ENCODE measurements around the gene IGF2R.

IGF2R gene

GRCh38 chr6:160004419-160005175 lies 35.7 kb downstream of the IGF2R start:
- DNase-seq: no peak
- TF ChIP-seq GATA1 (IDR thresholded peaks at IDR 0.05; ENCODE audit: low read depth, low read length): no peak
- no peak for TF ChIP-seq POLR2A (IDR thresholded peaks at IDR 0.05; ENCODE audit: low read length)

DNA sequence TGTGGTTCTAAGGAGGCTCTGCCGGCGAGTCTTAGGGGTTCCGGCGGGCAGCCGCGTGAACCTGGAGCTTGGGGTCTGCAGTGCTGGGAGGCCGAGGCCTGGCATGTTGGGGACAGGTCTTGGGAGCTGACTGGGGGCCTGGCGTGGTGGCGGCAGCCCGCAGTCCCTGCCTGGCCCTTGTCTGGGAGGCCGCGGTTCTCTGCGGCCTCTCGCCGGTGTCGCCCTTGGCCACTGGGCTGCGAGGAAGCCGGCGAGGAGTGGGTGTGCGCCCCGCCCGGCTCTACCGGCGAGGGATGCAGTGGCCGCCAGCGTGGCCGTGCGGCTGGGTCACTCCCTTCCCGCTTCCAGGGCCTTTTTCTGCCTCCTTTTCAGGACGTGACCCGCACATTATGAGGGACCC lies 36.3 kb downstream of the IGF2R start:
- no peak for DNase-seq
- TF ChIP-seq GATA1 (IDR thresholded peaks at IDR 0.05; ENCODE audit: low read depth, low read length) (no peak), POLR2A (IDR thresholded peaks at IDR 0.05; ENCODE audit: low read length) (no peak)

GRCh38 chr6:160005861-160006540 lies 37.1 kb downstream of the IGF2R start:
- DNase-seq: peak; percentile 18 to 49
- TF ChIP-seq POLR2A (IDR thresholded peaks at IDR 0.05; ENCODE audit: low read length): no peak
- no peak for TF ChIP-seq GATA1 (IDR thresholded peaks at IDR 0.05; ENCODE audit: low read depth, low read length)

DNA sequence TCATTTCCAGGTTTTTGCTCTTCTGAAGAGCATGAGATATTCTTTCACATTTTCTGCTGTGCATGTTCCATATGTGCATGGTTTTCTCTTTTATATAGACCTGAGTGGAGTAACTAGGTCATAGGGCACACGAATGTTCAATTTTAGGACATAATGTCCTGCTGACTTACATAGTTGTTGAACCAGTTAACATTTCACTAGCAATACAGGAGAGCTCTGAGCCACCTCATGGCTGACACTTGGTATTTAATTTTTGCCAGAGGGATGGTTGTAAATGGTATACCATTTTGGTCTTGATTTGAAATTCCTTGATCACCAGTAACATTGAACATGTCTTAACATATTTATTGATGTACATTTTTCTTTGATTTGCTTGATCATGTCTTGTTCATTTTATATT lies 38.3 kb downstream of the IGF2R start:
- no peak for DNase-seq
- TF ChIP-seq GATA1 (IDR thresholded peaks at IDR 0.05; ENCODE audit: low read depth, low read length) (no peak), POLR2A (IDR thresholded peaks at IDR 0.05; ENCODE audit: low read length) (no peak)

GRCh38 chr6:160007611-160008010 lies 38.7 kb downstream of the IGF2R start:
- DNase-seq: no peak
- no peak for TF ChIP-seq GATA1 (IDR thresholded peaks at IDR 0.05; ENCODE audit: low read depth, low read length)
- no peak for TF ChIP-seq POLR2A (IDR thresholded peaks at IDR 0.05; ENCODE audit: low read length)

GRCh38 chr6:160010067-160010466 lies 41.2 kb downstream of the IGF2R start:
- no peak for DNase-seq

DNA sequence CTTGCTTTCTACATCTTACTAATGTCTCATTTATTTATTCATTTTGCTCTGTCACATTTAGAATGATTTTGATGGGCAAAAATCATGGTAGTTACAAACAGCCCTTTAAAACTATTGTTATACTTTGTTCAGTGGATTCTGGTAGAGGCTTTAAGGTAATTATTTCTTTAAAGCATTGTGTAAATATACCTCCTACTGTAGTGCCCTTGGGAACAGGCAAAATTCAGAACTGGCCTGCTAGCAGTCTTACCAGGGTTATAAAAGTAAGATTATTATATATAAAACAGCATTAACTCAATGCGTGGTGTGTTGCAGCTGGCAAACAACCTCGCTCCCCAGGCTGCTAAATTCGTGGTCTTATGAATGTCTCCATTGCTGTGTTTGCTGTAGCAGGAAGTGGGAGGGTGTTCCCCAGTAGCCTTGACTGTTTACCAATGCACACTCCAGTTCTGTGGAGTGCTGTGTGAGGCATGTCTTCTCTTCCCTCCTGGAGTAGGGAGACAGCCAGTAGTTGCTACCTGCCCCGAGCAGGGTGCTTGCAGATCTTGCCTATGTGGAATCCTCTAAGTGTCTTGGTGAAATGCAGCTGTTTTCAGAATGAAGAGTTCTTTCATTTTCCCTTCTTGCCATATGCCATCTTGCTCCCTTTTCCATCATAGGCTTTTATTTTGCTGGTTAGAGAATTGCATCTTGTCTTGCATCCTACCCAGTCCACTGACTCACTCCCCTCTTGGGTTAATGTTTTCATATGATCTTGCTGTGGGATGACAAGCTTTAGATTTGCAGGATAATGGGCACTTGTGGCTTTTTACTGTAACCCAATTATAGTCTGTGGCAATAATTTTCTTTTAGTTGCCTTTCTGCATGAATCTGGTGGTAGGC lies 45.3 kb downstream of the IGF2R start:
- TF ChIP-seq GATA1 (IDR thresholded peaks at IDR 0.05; ENCODE audit: low read depth, low read length): no peak
- TF ChIP-seq POLR2A (IDR thresholded peaks at IDR 0.05; ENCODE audit: low read length): no peak
- no peak for DNase-seq

More at GRCh38 chr6:160010067-160010466, 41.2 kb downstream of the IGF2R start:
- TF ChIP-seq GATA1 (IDR thresholded peaks at IDR 0.05; ENCODE audit: low read depth, low read length) (no peak), POLR2A (IDR thresholded peaks at IDR 0.05; ENCODE audit: low read length) (no peak)

DNA sequence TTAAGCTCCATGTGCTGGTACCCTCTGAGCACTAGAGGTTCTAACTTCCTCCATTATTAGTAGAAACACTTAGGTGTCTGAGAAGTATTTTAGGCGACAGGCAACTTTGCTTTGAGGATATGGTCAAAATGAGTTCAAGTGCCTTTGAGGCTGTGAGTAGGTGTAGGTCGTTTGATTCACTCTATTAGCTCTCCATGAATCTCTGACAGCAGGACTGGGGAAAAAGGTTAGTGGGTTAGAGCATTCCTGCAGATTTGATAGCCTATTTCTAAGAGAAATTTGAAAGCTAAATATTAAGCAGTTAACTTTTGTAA lies 45.9 kb downstream of the IGF2R start:
- TF ChIP-seq POLR2A (IDR thresholded peaks at IDR 0.05; ENCODE audit: low read length) (no peak), GATA1 (IDR thresholded peaks at IDR 0.05; ENCODE audit: low read depth, low read length) (no peak)
- DNase-seq: no peak

GRCh38 chr6:160015778-160016684 lies 47.1 kb downstream of the IGF2R start:
- TF ChIP-seq POLR2A (IDR thresholded peaks at IDR 0.05; ENCODE audit: low read length) (no peak), GATA1 (IDR thresholded peaks at IDR 0.05; ENCODE audit: low read depth, low read length) (no peak)
- no peak for DNase-seq

- no peak for DNase-seq
- TF ChIP-seq POLR2A (IDR thresholded peaks at IDR 0.05; ENCODE audit: low read length): no peak
Observed at GRCh38 chr6:160022101-160022500, 53.2 kb downstream of the IGF2R start.

DNA sequence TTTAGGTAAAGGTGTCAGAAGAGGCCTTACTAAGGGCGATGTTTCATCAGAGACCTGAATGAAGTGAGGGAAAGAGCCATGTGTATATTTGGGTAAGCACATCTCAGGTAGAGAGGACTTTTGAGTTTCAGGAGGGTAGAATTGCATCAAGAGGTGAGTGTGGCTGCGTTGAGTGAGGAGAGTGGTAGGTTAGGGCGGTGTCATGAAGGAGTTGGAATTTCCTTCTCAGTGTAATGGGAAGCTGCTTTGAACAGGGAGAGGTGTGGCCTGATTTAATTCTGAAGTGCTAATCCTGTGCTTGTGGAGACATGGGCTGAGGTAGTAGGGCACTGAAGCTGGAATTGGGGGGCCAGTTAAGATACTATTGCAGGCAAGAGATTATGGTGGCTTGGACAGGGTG lies 53.9 kb downstream of the IGF2R start:
- no peak for TF ChIP-seq GATA1 (IDR thresholded peaks at IDR 0.05; ENCODE audit: low read depth, low read length)
- no peak for TF ChIP-seq POLR2A (IDR thresholded peaks at IDR 0.05; ENCODE audit: low read length)
- DNase-seq: no peak

- no peak for TF ChIP-seq GATA1 (IDR thresholded peaks at IDR 0.05; ENCODE audit: low read depth, low read length)
- TF ChIP-seq POLR2A (IDR thresholded peaks at IDR 0.05; ENCODE audit: low read length): no peak
- DNase-seq: no peak
Observed at GRCh38 chr6:160024152-160024551, 55.3 kb downstream of the IGF2R start.

DNA sequence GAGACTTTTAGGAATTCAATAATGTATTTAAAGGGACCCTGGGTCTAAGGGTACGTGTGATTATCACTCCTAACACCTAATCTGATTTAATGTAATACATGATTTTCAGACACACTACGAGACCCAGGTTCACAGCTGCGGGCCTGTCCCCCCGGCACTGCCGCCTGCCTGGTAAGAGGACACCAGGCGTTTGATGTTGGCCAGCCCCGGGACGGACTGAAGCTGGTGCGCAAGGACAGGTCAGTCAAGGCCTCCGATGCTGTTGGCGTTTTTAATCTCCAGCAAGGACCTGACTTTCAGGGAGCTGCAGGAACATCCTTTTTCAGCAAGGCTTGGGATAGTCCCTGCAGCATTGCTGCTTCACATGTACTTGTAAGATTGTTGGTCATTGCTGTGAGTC lies 58.2 kb downstream of the IGF2R start:
- no peak for DNase-seq
- no peak for TF ChIP-seq POLR2A (IDR thresholded peaks at IDR 0.05; ENCODE audit: low read length)
- TF ChIP-seq GATA1 (IDR thresholded peaks at IDR 0.05; ENCODE audit: low read depth, low read length): no peak
